Ovary (tissue), 3 donors: ENCODE measurements around the gene GADD45GIP1.

ENCODE experiments used
- POLR2A ChIP-seq: fragments of 450-650 bp; IDR thresholded peaks from one replicate; pipeline ENCODE4 v1.6.1; 2017; ENCODE audit warnings: antibody characterized with exemption, mild to moderate bottlenecking, moderate library complexity
- TF ChIP-seq, protein P1 (sequence below), 3 donors: fragments of 450-650 bp in 2 of 3; fragments of 200-600 bp in 1 of 3; IDR thresholded peaks; one replicate each; pipeline versions ENCODE4 v1.5.1 to v1.8.0; 2016 to 2022; ENCODE audit warnings: antibody characterized with exemption in 3 of 3, mild to moderate bottlenecking in 1 of 3
- donor health status: DM: no; HTN: no; CAD: no.

GRCh38 chr19:13004273-13004672 is 47.2 kb upstream of the GADD45GIP1 start:
- TF ChIP-seq, protein P1, sequence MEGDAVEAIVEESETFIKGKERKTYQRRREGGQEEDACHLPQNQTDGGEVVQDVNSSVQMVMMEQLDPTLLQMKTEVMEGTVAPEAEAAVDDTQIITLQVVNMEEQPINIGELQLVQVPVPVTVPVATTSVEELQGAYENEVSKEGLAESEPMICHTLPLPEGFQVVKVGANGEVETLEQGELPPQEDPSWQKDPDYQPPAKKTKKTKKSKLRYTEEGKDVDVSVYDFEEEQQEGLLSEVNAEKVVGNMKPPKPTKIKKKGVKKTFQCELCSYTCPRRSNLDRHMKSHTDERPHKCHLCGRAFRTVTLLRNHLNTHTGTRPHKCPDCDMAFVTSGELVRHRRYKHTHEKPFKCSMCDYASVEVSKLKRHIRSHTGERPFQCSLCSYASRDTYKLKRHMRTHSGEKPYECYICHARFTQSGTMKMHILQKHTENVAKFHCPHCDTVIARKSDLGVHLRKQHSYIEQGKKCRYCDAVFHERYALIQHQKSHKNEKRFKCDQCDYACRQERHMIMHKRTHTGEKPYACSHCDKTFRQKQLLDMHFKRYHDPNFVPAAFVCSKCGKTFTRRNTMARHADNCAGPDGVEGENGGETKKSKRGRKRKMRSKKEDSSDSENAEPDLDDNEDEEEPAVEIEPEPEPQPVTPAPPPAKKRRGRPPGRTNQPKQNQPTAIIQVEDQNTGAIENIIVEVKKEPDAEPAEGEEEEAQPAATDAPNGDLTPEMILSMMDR (IDR thresholded peaks at IDR 0.05): no peak
- no peak for TF ChIP-seq POLR2A
